Body of pancreas (tissue), 4 donors: ENCODE measurements around the gene GPR108. TPM values are rescaled to one million over a fixed set of nuclear protein-coding genes. Genes with fewer than 3 reads are reported as not detected.
"Not testable (repeated sequence)": the region's sequence is repeated elsewhere in the genome, so short reads cannot be mapped to it uniquely, and the experiment has no call there.

Source experiments
- ATAC-seq: fragments of 150-250 bp; one replicate; pipeline ENCODE4 v1.9.1; 2016
- DNase-seq, 4 donors: peaks; one replicate each; pipeline ENCODE4 v3.0.0-alpha.2; 2019
- H3K27ac ChIP-seq, 4 donors: fragments of 200-600 bp; sonication (generic); 1 replicate in 3 of 4; 2 replicates in 1 of 4; pipeline versions ENCODE4 v1.5.1 to v1.6.1; 2016 to 2019; ENCODE audit warnings: mild to moderate bottlenecking in 1 of 4, mixed read lengths in 1 of 4, moderate library complexity in 1 of 4
- H3K27me3 ChIP-seq, 2 donors: fragments of 200-600 bp; sonication (generic); one replicate each; pipeline ENCODE4 v1.6.0; 2016; ENCODE audit warnings: mild to moderate bottlenecking in 1 of 2
- H3K36me3 ChIP-seq, 2 donors: fragments of 200-600 bp; sonication (generic); replicated peaks in 1 of 2; 2 replicates each; pipeline ENCODE4 v1.5.1; 2016; ENCODE audit warnings: low read depth in 2 of 2; ENCODE audit not compliant: insufficient read depth in 1 of 2
- H3K4me1 ChIP-seq: fragments of 200-600 bp; sonication (generic); one replicate; pipeline ENCODE4 v1.6.0; 2016
- H3K4me3 ChIP-seq, 2 donors: fragments of 200-600 bp; sonication (generic); 1 replicate in 1 of 2; 2 replicates in 1 of 2; pipeline ENCODE4 v1.5.1; 2016 to 2019
- H3K9me3 ChIP-seq, 3 donors: fragments of 200-600 bp; sonication (generic); 1 replicate in 2 of 3; 2 replicates in 1 of 3; pipeline ENCODE4 v1.5.1; 2016
- CTCF ChIP-seq, 7 experiments: fragments of 450-650 bp in 4 of 7; fragments of 200-600 bp in 3 of 7; sonication (generic) in 3 of 7; IDR thresholded peaks; one replicate each; pipeline ENCODE4 v1.5.1; 2016 to 2019; ENCODE audit warnings: antibody characterized with exemption in 7 of 7
- POLR2A ChIP-seq, 3 donors: fragments of 450-650 bp; IDR thresholded peaks; one replicate each; pipeline ENCODE4 v1.6.1; 2016; ENCODE audit warnings: antibody characterized with exemption in 3 of 3, mild to moderate bottlenecking in 2 of 3
- WGBS, 2 donors: methylation state at CpG; one replicate each; pipeline ENCODE4 v1.1.5; 2017; 5-methylcytosine and 5-hydroxymethylcytosine counted together
- intact Hi-C: fragments of 100-400 bp; cut with DNase I; formaldehyde crosslinking; loops from one replicate; pipeline ENCODE4 v1.15.1; 2023
- total RNA-seq, 2 donors: library from RNA; depleted of rRNA; stranded (reverse); fragments of >200 nt; gene quantifications; one replicate each; pipeline ENCODE4 v1.1.0, GENCODE V29; 2016

The GPR108 gene
- total RNA-seq, 2 donors from 2014 or later = 68.2 to 75.8 TPM

GRCh38 chr19:6766357-6767080, 29.1 kb upstream of the GPR108 start:
- Histone ChIP-seq H3K9me3 (no peaks in the 10 kb centered on the region), H3K4me1 (peaks cover 39% of the 10 kb centered on the region), H3K27ac (peak overlapping the region; percentile 87 to 93 (median 91)), H3K4me3 (peak overlapping the region; percentile 21 to 41), H3K36me3 (no peaks in the 10 kb centered on the region), H3K27me3 (no peaks in the 10 kb centered on the region)
- intact Hi-C loops = no loop called here
- peak in 1 of 4 donors; percentile 18 for DNase-seq
- WGBS, 2 donors = 6 to 11% methylated on average over 16 of the region's 16 CpGs
- no peak for ATAC-seq
- TF ChIP-seq CTCF (IDR thresholded peaks at IDR 0.05) (no peak), POLR2A (IDR thresholded peaks at IDR 0.05) (no peak)

GRCh38 chr19:6765738-6766356, 28.5 kb upstream of the GPR108 start:
- Histone ChIP-seq H3K4me1 (peaks cover 39% of the 10 kb centered on the region), H3K9me3 (no peaks in the 10 kb centered on the region), H3K27me3 (no peaks in the 10 kb centered on the region), H3K4me3 (no peak overlapping the region), H3K36me3 (no peaks in the 10 kb centered on the region), H3K27ac (peak overlapping the region; percentile 87 to 93 (median 91))
- peak; percentile 87 for ATAC-seq
- intact Hi-C loops = no loop called here
- peak in 2 of 7 experiments; percentile 22 to 23 for TF ChIP-seq CTCF (IDR thresholded peaks at IDR 0.05)
- TF ChIP-seq POLR2A (IDR thresholded peaks at IDR 0.05) = peak; percentile 71 to 96 (median 95)
- DNase-seq = peak; percentile 96 to 99 (median 98)
- WGBS, 2 donors = 10 to 23% methylated on average over 4 to 8 of the region's 8 CpGs

- ATAC-seq, H3K27me3 ChIP-seq, H3K27ac ChIP-seq, DNase-seq, H3K4me3 ChIP-seq, intact Hi-C loops, H3K9me3 ChIP-seq, H3K36me3 ChIP-seq: not testable (repeated sequence)
- H3K4me1 ChIP-seq = peaks cover 31% of the 10 kb centered on the region
- 87 to 91% methylated on average over 7 to 8 of the region's 8 CpGs for WGBS, 2 donors
These were observed 24.9 kb upstream of the GPR108 start for GRCh38 chr19:6762253-6762797.

- Histone ChIP-seq H3K27ac (no peak overlapping the region), H3K36me3 (peaks cover 6 to 9% of the 10 kb centered on the region in 2 donors), H3K4me3 (no peak overlapping the region), H3K27me3 (no peaks in the 10 kb centered on the region), H3K4me1 (peaks cover 19% of the 10 kb centered on the region), H3K9me3 (no peaks in the 10 kb centered on the region)
- TF ChIP-seq POLR2A (IDR thresholded peaks at IDR 0.05) (no peak), CTCF (IDR thresholded peaks at IDR 0.05) (no peak)
- 97 to 100% methylated on average over 4 of the region's 4 CpGs for WGBS, 2 donors
- ATAC-seq (no peak), DNase-seq (no peak)
- intact Hi-C loops = no loop called here
These were observed 23.8 kb upstream of the GPR108 start for GRCh38 chr19:6761053-6761676.

DNA sequence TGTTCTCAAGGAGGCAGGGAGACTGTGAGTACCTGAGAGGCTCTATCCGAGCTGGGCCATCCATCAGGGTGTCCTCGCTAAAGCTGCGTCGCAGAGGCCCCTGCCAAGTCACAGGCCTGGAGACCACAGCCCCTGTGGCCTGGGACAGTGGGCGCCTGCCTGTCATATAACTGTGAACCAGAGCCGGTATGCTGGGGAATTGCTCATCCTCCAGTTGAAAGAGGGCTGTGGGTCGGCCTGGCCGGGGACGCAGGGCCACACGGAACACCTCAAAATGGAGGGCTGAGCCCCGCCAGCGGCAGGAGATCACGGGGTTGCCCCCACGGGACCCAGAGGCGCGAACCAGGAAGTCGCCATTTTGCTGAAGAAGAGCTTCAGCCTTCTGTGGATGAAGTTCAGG, 23.2 kb upstream of the GPR108 start:
- TF ChIP-seq POLR2A (IDR thresholded peaks at IDR 0.05) = no peak
- TF ChIP-seq CTCF (IDR thresholded peaks at IDR 0.05) = no peak
- ATAC-seq (no peak), DNase-seq (no peak)
- no peaks in the 10 kb centered on the region for H3K9me3 ChIP-seq
- intact Hi-C loops = no loop called here
- peaks cover 15% of the 10 kb centered on the region for H3K4me1 ChIP-seq
- WGBS, 2 donors = 97 to 98% methylated on average over 10 to 17 of the region's 17 CpGs
- H3K36me3 ChIP-seq = peaks cover 6 to 9% of the 10 kb centered on the region in 2 donors
- H3K27ac ChIP-seq = no peak overlapping the region
- no peak overlapping the region for H3K4me3 ChIP-seq
- no peaks in the 10 kb centered on the region for H3K27me3 ChIP-seq
